ENCODE measurements around the gene ZBTB37. TPM values are rescaled to one million over a fixed set of nuclear protein-coding genes. Genes with fewer than 3 reads are reported as not detected.
A peak's percentile ranks its signal among the peaks of the same experiment; 100 is the strongest.

The ZBTB37 gene
- total and polyA plus RNA-seq, 9 of the 15 experiments (the other 6 are each of a cell fraction or from before 2014, with no cell fraction given): 1.3 to 13.9 (median 5.4) TPM

DNA sequence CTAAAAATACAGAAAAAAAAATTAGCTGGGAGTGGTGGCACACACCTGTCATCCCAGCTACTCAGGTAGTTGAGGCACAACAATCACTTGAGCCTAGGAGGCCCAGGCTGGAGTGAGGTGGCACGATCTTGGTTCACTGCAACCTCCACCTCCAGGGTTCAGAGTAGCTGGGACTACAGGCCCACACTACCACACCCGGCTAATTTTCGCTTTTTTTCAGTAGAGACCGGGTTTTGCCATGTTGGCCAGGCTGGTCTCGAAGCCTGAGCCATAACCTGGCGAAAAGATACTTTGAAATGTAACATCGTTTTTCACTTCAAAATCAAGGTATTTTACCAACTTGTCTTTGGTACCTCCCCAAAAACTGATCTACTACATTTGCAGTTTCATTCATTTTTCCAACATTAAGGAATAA is 6.4 kb upstream of the ZBTB37 start (continued):
- TF ChIP-seq, protein P1, sequence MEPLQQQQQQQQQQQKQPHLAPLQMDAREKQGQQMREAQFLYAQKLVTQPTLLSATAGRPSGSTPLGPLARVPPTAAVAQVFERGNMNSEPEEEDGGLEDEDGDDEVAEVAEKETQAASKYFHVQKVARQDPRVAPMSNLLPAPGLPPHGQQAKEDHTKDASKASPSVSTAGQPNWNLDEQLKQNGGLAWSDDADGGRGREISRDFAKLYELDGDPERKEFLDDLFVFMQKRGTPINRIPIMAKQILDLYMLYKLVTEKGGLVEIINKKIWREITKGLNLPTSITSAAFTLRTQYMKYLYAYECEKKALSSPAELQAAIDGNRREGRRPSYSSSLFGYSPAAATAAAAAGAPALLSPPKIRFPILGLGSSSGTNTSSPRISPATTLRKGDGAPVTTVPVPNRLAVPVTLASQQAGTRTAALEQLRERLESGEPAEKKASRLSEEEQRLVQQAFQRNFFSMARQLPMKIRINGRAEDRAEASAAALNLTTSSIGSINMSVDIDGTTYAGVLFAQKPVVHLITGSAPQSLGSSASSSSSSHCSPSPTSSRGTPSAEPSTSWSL (CRISPR knock-in tag; IDR thresholded peaks at IDR 0.05; ENCODE audit: borderline replicate concordance): no peak
- TF ChIP-seq, protein P2, sequence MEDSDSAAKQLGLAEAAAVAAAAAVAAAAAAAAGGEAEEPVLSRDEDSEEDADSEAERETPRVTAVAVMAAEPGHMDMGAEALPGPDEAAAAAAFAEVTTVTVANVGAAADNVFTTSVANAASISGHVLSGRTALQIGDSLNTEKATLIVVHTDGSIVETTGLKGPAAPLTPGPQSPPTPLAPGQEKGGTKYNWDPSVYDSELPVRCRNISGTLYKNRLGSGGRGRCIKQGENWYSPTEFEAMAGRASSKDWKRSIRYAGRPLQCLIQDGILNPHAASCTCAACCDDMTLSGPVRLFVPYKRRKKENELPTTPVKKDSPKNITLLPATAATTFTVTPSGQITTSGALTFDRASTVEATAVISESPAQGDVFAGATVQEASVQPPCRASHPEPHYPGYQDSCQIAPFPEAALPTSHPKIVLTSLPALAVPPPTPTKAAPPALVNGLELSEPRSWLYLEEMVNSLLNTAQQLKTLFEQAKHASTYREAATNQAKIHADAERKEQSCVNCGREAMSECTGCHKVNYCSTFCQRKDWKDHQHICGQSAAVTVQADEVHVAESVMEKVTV (CRISPR knock-in tag; IDR thresholded peaks at IDR 0.05): 0 out of 2 replicates have a peak, but pooled peaks have one; percentile 5
- TF ChIP-seq FOXJ3 (CRISPR knock-in tag; IDR thresholded peaks at IDR 0.05) (no peak), NBN (IDR thresholded peaks at IDR 0.05; ENCODE audit: low read depth) (no peak), RBM14 (IDR thresholded peaks at IDR 0.05; ENCODE audit: borderline replicate concordance, insufficient read depth, low read depth, low read length) (no peak), ZBED1 (IDR thresholded peaks at IDR 0.05) (0 out of 2 replicates have a peak, but pooled peaks have one; percentile 67), CCNT2 (IDR thresholded peaks at IDR 0.05; ENCODE audit: borderline replicate concordance, extremely low read depth, insufficient read length, low read depth, low read length) (no peak), BMI1 (IDR thresholded peaks at IDR 0.05; ENCODE audit: low read length) (no peak), MTA1 (IDR thresholded peaks at IDR 0.05; ENCODE audit: borderline replicate concordance) (no peak), ZNF644 (tag; IDR thresholded peaks at IDR 0.05; ENCODE audit: low read depth) (no peak), NCOR1 (IDR thresholded peaks at IDR 0.05) (peak; percentile 7; the same call in 1 of the 2 replicates), KAT7 (CRISPR knock-in tag; IDR thresholded peaks at IDR 0.05; ENCODE audit: borderline replicate concordance) (no peak), JUNB (CRISPR knock-in tag; conservative IDR thresholded peaks at IDR 0.05) (no peak), ZNF551 (CRISPR knock-in tag; IDR thresholded peaks at IDR 0.05) (peak; percentile 13; the same call in 1 of the 2 replicates), MTA2 (IDR thresholded peaks at IDR 0.05; ENCODE audit: low read depth) (no peak), ETS2 (tag; IDR thresholded peaks at IDR 0.05; ENCODE audit: borderline replicate concordance, poor library complexity, severe bottlenecking) (no peak), POLR2H (tag; IDR thresholded peaks at IDR 0.05; ENCODE audit: low read depth) (peak; percentile 69), SRSF1 (IDR thresholded peaks at IDR 0.05; ENCODE audit: low read depth, low read length) (no peak)
- TF ChIP-seq, protein P3, sequence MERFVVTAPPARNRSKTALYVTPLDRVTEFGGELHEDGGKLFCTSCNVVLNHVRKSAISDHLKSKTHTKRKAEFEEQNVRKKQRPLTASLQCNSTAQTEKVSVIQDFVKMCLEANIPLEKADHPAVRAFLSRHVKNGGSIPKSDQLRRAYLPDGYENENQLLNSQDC (CRISPR knock-in tag; IDR thresholded peaks at IDR 0.05): no peak
- TF ChIP-seq, protein P4, sequence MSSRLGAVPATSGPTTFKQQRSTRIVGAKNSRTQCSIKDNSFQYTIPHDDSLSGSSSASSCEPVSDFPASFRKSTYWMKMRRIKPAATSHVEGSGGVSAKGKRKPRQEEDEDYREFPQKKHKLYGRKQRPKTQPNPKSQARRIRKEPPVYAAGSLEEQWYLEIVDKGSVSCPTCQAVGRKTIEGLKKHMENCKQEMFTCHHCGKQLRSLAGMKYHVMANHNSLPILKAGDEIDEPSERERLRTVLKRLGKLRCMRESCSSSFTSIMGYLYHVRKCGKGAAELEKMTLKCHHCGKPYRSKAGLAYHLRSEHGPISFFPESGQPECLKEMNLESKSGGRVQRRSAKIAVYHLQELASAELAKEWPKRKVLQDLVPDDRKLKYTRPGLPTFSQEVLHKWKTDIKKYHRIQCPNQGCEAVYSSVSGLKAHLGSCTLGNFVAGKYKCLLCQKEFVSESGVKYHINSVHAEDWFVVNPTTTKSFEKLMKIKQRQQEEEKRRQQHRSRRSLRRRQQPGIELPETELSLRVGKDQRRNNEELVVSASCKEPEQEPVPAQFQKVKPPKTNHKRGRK (tag; IDR thresholded peaks at IDR 0.05): no peak
- TF ChIP-seq, protein P5, sequence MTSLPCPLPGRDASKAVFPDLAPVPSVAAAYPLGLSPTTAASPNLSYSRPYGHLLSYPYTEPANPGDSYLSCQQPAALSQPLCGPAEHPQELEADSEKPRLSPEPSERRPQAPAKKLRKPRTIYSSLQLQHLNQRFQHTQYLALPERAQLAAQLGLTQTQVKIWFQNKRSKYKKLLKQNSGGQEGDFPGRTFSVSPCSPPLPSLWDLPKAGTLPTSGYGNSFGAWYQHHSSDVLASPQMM (CRISPR knock-in tag; IDR thresholded peaks at IDR 0.05): no peak
- TF ChIP-seq, protein P6, sequence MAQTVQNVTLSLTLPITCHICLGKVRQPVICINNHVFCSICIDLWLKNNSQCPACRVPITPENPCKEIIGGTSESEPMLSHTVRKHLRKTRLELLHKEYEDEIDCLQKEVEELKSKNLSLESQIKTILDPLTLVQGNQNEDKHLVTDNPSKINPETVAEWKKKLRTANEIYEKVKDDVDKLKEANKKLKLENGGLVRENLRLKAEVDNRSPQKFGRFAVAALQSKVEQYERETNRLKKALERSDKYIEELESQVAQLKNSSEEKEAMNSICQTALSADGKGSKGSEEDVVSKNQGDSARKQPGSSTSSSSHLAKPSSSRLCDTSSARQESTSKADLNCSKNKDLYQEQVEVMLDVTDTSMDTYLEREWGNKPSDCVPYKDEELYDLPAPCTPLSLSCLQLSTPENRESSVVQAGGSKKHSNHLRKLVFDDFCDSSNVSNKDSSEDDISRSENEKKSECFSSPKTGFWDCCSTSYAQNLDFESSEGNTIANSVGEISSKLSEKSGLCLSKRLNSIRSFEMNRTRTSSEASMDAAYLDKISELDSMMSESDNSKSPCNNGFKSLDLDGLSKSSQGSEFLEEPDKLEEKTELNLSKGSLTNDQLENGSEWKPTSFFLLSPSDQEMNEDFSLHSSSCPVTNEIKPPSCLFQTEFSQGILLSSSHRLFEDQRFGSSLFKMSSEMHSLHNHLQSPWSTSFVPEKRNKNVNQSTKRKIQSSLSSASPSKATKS (CRISPR knock-in tag; IDR thresholded peaks at IDR 0.05): no peak

Measured in K562 (cell line).